HG02571 (cell line): Measurements from ENCODE around the gene CTTNBP2.

Source experiments
- ATAC-seq: cut with Tn5 transposase; IDR thresholded peaks from one replicate; pipeline ENCODE4 v1.9.1; 2021; ENCODE audit warnings: mild to moderate bottlenecking, moderate library complexity; ENCODE audit not compliant: unreplicated experiment

The CTTNBP2 gene

GRCh38 chr7:117873310-117874190 lies at the start of gene CTTNBP2:
TSS of gene CTTNBP2 (minus strand) at chr7:117873441. CDS start at chr7:117873415, 26 bp downstream.
- no peak for ATAC-seq

GRCh38 chr7:117916309-117916708 lies 43.1 kb upstream of the CTTNBP2 start:
- no peak for ATAC-seq

- no peak for ATAC-seq
Observed at GRCh38 chr7:117912421-117912820, 39.2 kb upstream of the CTTNBP2 start.

- ATAC-seq, result no peak
Observed at GRCh38 chr7:117908031-117908795, 35.0 kb upstream of the CTTNBP2 start.

GRCh38 chr7:117907049-117907640 lies 33.9 kb upstream of the CTTNBP2 start:
- no peak for ATAC-seq

GRCh38 chr7:117902314-117902889 lies 29.2 kb upstream of the CTTNBP2 start:
- ATAC-seq, result no peak

- no peak for ATAC-seq
Observed at GRCh38 chr7:117901089-117901797, 28.0 kb upstream of the CTTNBP2 start.

- ATAC-seq, result no peak
Observed at GRCh38 chr7:117896339-117896738, 23.1 kb upstream of the CTTNBP2 start.

GRCh38 chr7:117895276-117895675 lies 22.0 kb upstream of the CTTNBP2 start:
- no peak for ATAC-seq

- no peak for ATAC-seq
Observed at GRCh38 chr7:117894037-117894436, 20.8 kb upstream of the CTTNBP2 start.

- ATAC-seq, result no peak
Observed at GRCh38 chr7:117892821-117893220, 19.6 kb upstream of the CTTNBP2 start.

GRCh38 chr7:117889611-117890010 lies 16.4 kb upstream of the CTTNBP2 start:
- no peak for ATAC-seq

GRCh38 chr7:117888627-117889026 lies 15.4 kb upstream of the CTTNBP2 start:
- no peak for ATAC-seq

- no peak for ATAC-seq
Observed at GRCh38 chr7:117882594-117882993, 9.4 kb upstream of the CTTNBP2 start.

GRCh38 chr7:117876761-117877160 lies 3.5 kb upstream of the CTTNBP2 start:
- no peak for ATAC-seq

- no peak for ATAC-seq
Observed at GRCh38 chr7:117875566-117875965, 2.3 kb upstream of the CTTNBP2 start.

GRCh38 chr7:117874191-117874700 lies 1.0 kb upstream of the CTTNBP2 start:
- no peak for ATAC-seq

GRCh38 chr7:117872561-117873309 lies 506 bp downstream of the CTTNBP2 start:
- no peak for ATAC-seq

GRCh38 chr7:117871778-117872538 lies 1.3 kb downstream of the CTTNBP2 start:
- ATAC-seq, result no peak
